Gastrocnemius medialis (tissue), 4 donors: ENCODE results near the gene QSER1.

ENCODE experiments used
- CTCF ChIP-seq, 5 experiments: fragments of 450-650 bp in 3 of 5; fragments of 200-600 bp in 2 of 5; sonication (generic) in 2 of 5; IDR thresholded peaks in 4 of 5; conservative IDR thresholded peaks in 1 of 5; 1 replicate in 4 of 5; 2 replicates in 1 of 5; pipeline ENCODE4 v1.5.1; 2016 to 2019; ENCODE audit warnings: antibody characterized with exemption in 5 of 5, mild to moderate bottlenecking in 3 of 5, moderate library complexity in 3 of 5
- POLR2A ChIP-seq, 2 donors: fragments of 450-650 bp; IDR thresholded peaks; one replicate each; pipeline ENCODE4 v1.6.1; 2017; ENCODE audit warnings: antibody characterized with exemption in 2 of 2, mild to moderate bottlenecking in 2 of 2, moderate library complexity in 2 of 2

GRCh38 chr11:32947978-32948377, 55.4 kb downstream of the QSER1 start:
- TF ChIP-seq CTCF (IDR thresholded peaks at IDR 0.05 in 4 of 5, conservative IDR thresholded peaks at IDR 0.05 in 1 of 5) (no peak), POLR2A (IDR thresholded peaks at IDR 0.05) (no peak)
